HFFc6 (cell line): ENCODE data around the gene MPL. TPM values are rescaled to one million over a fixed set of nuclear protein-coding genes. Genes with fewer than 3 reads are reported as not detected.
A peak's percentile ranks its signal among the peaks of the same experiment; 100 is the strongest.

Experiments used
- DNase-seq: peaks from one replicate; pipeline ENCODE4 v3.0.0-alpha.2; 2018
- H3K27ac Mint-ChIP-seq: 2 replicates; pipeline ENCODE4 v1.8.0; 2020; ENCODE audit warnings: mild to moderate bottlenecking, mixed read lengths
- H3K27me3 Mint-ChIP-seq: 2 replicates; pipeline ENCODE4 v1.8.0; 2021; ENCODE audit warnings: mild to moderate bottlenecking, moderate library complexity, mixed read lengths; ENCODE audit not compliant: insufficient read depth
- H3K36me3 Mint-ChIP-seq: 2 replicates; pipeline ENCODE4 v1.8.0; 2021; ENCODE audit warnings: low read depth, mixed read lengths
- H3K4me1 Mint-ChIP-seq: 2 replicates; pipeline ENCODE4 v1.8.0; 2020; ENCODE audit warnings: low read depth, mixed read lengths
- H3K4me3 Mint-ChIP-seq: 2 replicates; pipeline ENCODE4 v1.8.0; 2020; ENCODE audit warnings: mild to moderate bottlenecking, moderate library complexity, mixed read lengths
- H3K9me3 Mint-ChIP-seq: 2 replicates; pipeline ENCODE4 v1.8.0; 2020; ENCODE audit warnings: mild to moderate bottlenecking, mixed read lengths
- CTCF ChIP-seq: fragments of 200-600 bp; sonication (generic); IDR thresholded peaks from 2 replicates; pipeline ENCODE4 v1.5.0; 2021; ENCODE audit warnings: antibody characterized with exemption, mild to moderate bottlenecking
- total RNA-seq, 6 experiments: library from RNA; stranded (reverse); fragmentation: NEBNext Ultra II Directional; extraction: Animal tissue kit (Norgen Biotek cat#: 25700); gene quantifications; 2 replicates in 1 of 6; 3 replicates in 5 of 6; pipeline ENCODE4 v1.2.3, GENCODE V29; 2021

Gene MPL
- total RNA-seq, 6 experiments from 2014 or later: not detected

GRCh38 chr1:43377831-43378230 is 40.2 kb downstream of the MPL start:
- Mint-ChIP-seq H3K27ac (no peak overlapping the region), H3K27me3 (peaks cover 5% of the 10 kb centered on the region), H3K4me3 (no peak overlapping the region), H3K4me1 (peaks cover 20% of the 10 kb centered on the region), H3K36me3 (peaks cover 30% of the 10 kb centered on the region), H3K9me3 (no peaks in the 10 kb centered on the region)
- no peak for DNase-seq
- TF ChIP-seq CTCF: no peak

GRCh38 chr1:43379476-43379875 is 41.9 kb downstream of the MPL start:
- Mint-ChIP-seq H3K27me3 (peaks cover 5% of the 10 kb centered on the region), H3K9me3 (no peaks in the 10 kb centered on the region), H3K4me1 (peaks cover 27% of the 10 kb centered on the region), H3K4me3 (no peak overlapping the region), H3K27ac (no peak overlapping the region), H3K36me3 (peaks cover 41% of the 10 kb centered on the region)
- no peak for TF ChIP-seq CTCF
- no peak for DNase-seq

- peaks cover 42% of the 10 kb centered on the region for H3K36me3 Mint-ChIP-seq
- TF ChIP-seq CTCF: no peak
- no peak overlapping the region for H3K4me3 Mint-ChIP-seq
- H3K27ac Mint-ChIP-seq: peak overlapping the region; percentile 48
- peaks cover 5% of the 10 kb centered on the region for H3K27me3 Mint-ChIP-seq
- H3K4me1 Mint-ChIP-seq: peaks cover 28% of the 10 kb centered on the region
- no peak for DNase-seq
- no peaks in the 10 kb centered on the region for H3K9me3 Mint-ChIP-seq
Measured at GRCh38 chr1:43381612-43382011, 44.0 kb downstream of the MPL start.

GRCh38 chr1:43382027-43382779 is 44.6 kb downstream of the MPL start:
- no peak for DNase-seq
- peaks cover 5% of the 10 kb centered on the region; the same call in 1 of the 2 replicates for H3K27me3 Mint-ChIP-seq
- peaks cover 46% of the 10 kb centered on the region for H3K36me3 Mint-ChIP-seq
- peaks cover 33% of the 10 kb centered on the region for H3K4me1 Mint-ChIP-seq
- no peak overlapping the region for H3K4me3 Mint-ChIP-seq
- peak overlapping the region; percentile 48 for H3K27ac Mint-ChIP-seq
- H3K9me3 Mint-ChIP-seq: no peaks in the 10 kb centered on the region
- no peak for TF ChIP-seq CTCF

GRCh38 chr1:43383449-43383848 is 45.8 kb downstream of the MPL start:
- DNase-seq: no peak
- peak; percentile 43 for TF ChIP-seq CTCF
- Mint-ChIP-seq H3K9me3 (no peaks in the 10 kb centered on the region), H3K27me3 (0 out of 2 replicates have a peak, but pooled peaks cover 3% of the 10 kb centered on the region), H3K27ac (peak overlapping the region; percentile 21; the same call in 1 of the 2 replicates), H3K4me3 (no peak overlapping the region), H3K36me3 (peaks cover 53% of the 10 kb centered on the region), H3K4me1 (peaks cover 46% of the 10 kb centered on the region)
